Adrenal gland (tissue), 5 donors: ENCODE data around the gene NPHP3.
"Not testable (repeated sequence)": the region's sequence is repeated elsewhere in the genome, so short reads cannot be mapped to it uniquely, and the experiment has no call there.

Experiments
- POLR2A ChIP-seq, 2 donors: fragments of 450-650 bp; IDR thresholded peaks; one replicate each; pipeline ENCODE4 v1.6.1; 2017; ENCODE audit warnings: antibody characterized with exemption in 2 of 2, mild to moderate bottlenecking in 2 of 2, moderate library complexity in 1 of 2
- TF ChIP-seq, protein P1 (sequence below), 6 experiments: fragments of 450-650 bp in 4 of 6; fragments of 200-600 bp in 2 of 6; sonication (generic) in 1 of 6; IDR thresholded peaks; 1 replicate in 5 of 6; 2 replicates in 1 of 6; pipeline versions ENCODE4 v1.5.1 to v1.8.0; 2016 to 2021; ENCODE audit warnings: antibody characterized with exemption in 6 of 6, mild to moderate bottlenecking in 2 of 6, moderate library complexity in 1 of 6
- donor health status: DM: no; HTN: no; CAD: no.

DNA sequence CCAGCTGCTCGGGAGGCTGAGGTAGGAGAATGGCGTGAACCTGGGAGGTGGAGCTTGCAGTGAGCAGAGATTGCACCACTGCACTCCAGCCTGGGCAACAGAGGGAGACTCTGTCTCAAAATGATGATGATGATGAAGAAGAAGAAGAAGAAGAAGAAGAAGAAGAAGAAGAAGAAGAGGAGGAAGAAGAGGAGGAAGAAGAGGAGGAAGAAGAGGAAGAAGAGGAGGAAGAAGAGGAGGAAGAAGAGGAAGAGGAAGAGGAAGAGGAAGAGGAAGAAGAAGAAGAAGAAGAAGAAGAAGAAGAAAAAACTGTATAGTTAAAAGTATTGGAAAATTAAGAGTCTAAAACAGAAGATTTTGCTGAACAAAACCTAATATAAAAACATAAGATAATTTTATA lies 80.8 kb downstream of the NPHP3 start:
- TF ChIP-seq POLR2A (IDR thresholded peaks at IDR 0.05): not testable (repeated sequence)
- TF ChIP-seq, protein P1, sequence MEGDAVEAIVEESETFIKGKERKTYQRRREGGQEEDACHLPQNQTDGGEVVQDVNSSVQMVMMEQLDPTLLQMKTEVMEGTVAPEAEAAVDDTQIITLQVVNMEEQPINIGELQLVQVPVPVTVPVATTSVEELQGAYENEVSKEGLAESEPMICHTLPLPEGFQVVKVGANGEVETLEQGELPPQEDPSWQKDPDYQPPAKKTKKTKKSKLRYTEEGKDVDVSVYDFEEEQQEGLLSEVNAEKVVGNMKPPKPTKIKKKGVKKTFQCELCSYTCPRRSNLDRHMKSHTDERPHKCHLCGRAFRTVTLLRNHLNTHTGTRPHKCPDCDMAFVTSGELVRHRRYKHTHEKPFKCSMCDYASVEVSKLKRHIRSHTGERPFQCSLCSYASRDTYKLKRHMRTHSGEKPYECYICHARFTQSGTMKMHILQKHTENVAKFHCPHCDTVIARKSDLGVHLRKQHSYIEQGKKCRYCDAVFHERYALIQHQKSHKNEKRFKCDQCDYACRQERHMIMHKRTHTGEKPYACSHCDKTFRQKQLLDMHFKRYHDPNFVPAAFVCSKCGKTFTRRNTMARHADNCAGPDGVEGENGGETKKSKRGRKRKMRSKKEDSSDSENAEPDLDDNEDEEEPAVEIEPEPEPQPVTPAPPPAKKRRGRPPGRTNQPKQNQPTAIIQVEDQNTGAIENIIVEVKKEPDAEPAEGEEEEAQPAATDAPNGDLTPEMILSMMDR (IDR thresholded peaks at IDR 0.05): not testable (repeated sequence)
